Measurements from ENCODE around the gene FDXR.
"Not testable (repeated sequence)": the region's sequence is repeated elsewhere in the genome, so short reads cannot be mapped to it uniquely, and the experiment has no call there.

FDXR gene

DNA sequence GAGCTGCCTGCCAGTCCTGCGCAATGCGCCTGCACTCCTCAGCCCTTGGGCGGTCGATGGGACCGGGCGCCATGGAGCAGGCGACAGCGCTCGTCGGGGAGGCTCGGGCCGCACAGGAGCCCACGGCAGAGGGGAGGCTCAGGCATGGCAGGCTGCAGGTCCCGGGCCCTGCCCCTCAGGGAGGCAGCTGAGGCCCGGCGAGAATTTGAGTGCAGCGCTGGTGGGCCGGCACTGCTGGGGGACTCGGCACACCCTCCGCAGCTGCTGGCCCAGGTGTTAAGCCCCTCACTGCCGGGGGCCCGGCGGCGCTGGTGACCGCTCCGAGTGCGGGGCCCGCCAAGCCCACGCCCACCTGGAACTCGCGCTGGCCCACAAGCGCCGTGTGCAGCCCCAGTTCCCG is 34.2 kb upstream of the FDXR start:
- no peak for DNase-seq (ENCODE audit: low read depth in 2 of 2)
- no peak overlapping the region for H3K4me3 ChIP-seq (replicated peaks in 1 of 2; ENCODE audit: low read depth in 2 of 2, low read length in 2 of 2)
- TF ChIP-seq CTCF (IDR thresholded peaks at IDR 0.05; ENCODE audit: low read depth, low read length) = no peak

- not testable (repeated sequence) for H3K4me3 ChIP-seq (replicated peaks in 1 of 2; ENCODE audit: low read depth in 2 of 2, low read length in 2 of 2); DNase-seq (ENCODE audit: low read depth in 2 of 2)
Observed at GRCh38 chr17:74906214-74906793, 33.5 kb upstream of the FDXR start.

DNA sequence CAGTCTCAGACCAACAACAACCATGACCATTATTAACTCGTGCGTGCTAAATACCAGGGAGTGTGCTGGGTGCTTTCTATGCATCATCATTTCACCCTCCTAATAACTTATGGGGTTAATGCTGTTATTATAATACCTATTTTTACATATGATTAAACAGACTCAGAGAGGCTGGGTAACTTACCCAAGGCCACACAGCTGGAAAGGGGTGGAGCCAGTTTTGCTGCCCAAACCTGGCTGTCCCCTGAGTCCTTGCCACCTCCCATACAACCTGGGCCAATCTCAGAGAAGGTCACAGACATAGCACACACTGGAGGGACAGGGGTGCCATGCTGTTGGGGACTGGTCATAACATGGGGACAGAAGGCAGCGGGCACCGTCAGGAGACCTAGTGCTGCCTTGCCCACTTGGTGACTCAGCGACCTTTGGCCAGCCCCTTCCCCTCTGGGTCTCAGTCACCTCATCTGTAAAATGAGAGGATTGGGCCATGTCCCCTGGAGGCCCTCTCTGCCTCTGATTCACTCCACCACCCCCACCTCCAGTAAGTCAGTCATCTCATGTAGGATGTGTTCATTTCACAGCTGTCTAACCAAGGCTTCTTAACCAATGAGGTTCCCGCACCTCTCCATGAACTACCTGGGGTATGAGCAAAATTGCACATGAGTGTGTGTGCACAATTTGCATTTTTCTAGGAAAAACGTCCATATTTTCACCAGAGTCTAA is 32.1 kb upstream of the FDXR start:
- no peak for TF ChIP-seq CTCF (IDR thresholded peaks at IDR 0.05; ENCODE audit: low read depth, low read length)

DNA sequence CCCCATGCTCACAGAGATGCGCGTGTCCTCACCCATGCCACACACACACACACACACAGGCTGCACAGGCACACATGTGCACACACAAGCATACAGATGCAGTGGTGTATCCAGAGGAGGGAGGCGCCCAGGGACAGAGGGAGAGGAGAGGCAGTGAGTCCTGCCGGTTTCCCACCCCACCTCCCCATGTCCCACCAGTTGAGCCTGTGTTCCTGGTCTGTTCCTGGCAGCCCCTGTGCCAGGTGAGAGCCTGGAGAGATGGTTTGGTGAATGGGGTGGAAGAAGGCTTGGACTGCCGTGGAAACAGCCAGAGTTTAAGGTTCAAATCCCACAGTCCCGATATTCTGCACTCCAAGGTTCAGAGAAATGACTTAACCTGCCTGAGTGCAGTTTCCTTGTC is 30.9 kb upstream of the FDXR start:
- no peak for DNase-seq (ENCODE audit: low read depth in 2 of 2)
- no peak overlapping the region for H3K4me3 ChIP-seq (replicated peaks in 1 of 2; ENCODE audit: low read depth in 2 of 2, low read length in 2 of 2)
- no peak for TF ChIP-seq CTCF (IDR thresholded peaks at IDR 0.05; ENCODE audit: low read depth, low read length)

More for the DNA sequence above, 32.1 kb upstream of the FDXR start:
- DNase-seq (ENCODE audit: low read depth in 2 of 2) = no peak
- H3K4me3 ChIP-seq (replicated peaks in 1 of 2; ENCODE audit: low read depth in 2 of 2, low read length in 2 of 2) = no peak overlapping the region

- DNase-seq (ENCODE audit: low read depth in 2 of 2) = no peak
- no peak overlapping the region for H3K4me3 ChIP-seq (replicated peaks in 1 of 2; ENCODE audit: low read depth in 2 of 2, low read length in 2 of 2)
- no peak for TF ChIP-seq CTCF (IDR thresholded peaks at IDR 0.05; ENCODE audit: low read depth, low read length)
Observed at GRCh38 chr17:74903034-74903433, 30.2 kb upstream of the FDXR start.

GRCh38 chr17:74901353-74902135 is 28.8 kb upstream of the FDXR start:
- TF ChIP-seq CTCF (IDR thresholded peaks at IDR 0.05; ENCODE audit: low read depth, low read length) = no peak
- no peak overlapping the region for H3K4me3 ChIP-seq (replicated peaks in 1 of 2; ENCODE audit: low read depth in 2 of 2, low read length in 2 of 2)
- DNase-seq (ENCODE audit: low read depth in 2 of 2) = no peak

- no peak overlapping the region for H3K4me3 ChIP-seq (replicated peaks in 1 of 2; ENCODE audit: low read depth in 2 of 2, low read length in 2 of 2)
- no peak for TF ChIP-seq CTCF (IDR thresholded peaks at IDR 0.05; ENCODE audit: low read depth, low read length)
- DNase-seq (ENCODE audit: low read depth in 2 of 2) = no peak
Observed at GRCh38 chr17:74900208-74900607, 27.4 kb upstream of the FDXR start.
